Activated CD4-positive, alpha-beta T cell treated with anti-CD3 and anti-CD28 coated beads, Interleukin-2, Interleukin-6, amounts not matched to agents 100 ng/mL and 50 ng/mL, durations not matched to agents 16 hours and 8 hours (primary cell): ENCODE data around the gene HEPN1.
"Not testable (repeated sequence)": the region's sequence is repeated elsewhere in the genome, so short reads cannot be mapped to it uniquely, and the experiment has no call there.

Experiments used
- DNase-seq: peaks from one replicate; pipeline ENCODE4 v3.0.0-alpha.2; 2020

HEPN1 gene

GRCh38 chr11:124944565-124944964, 25.5 kb downstream of the HEPN1 start:
- no peak for DNase-seq

- no peak for DNase-seq
These were observed 26.8 kb downstream of the HEPN1 start for GRCh38 chr11:124945826-124946225.

GRCh38 chr11:124946735-124947141, 27.7 kb downstream of the HEPN1 start:
- DNase-seq: no peak

- peak; percentile 25 for DNase-seq
These were observed 31.7 kb downstream of the HEPN1 start for GRCh38 chr11:124950601-124951330.

GRCh38 chr11:124951341-124951740, 32.3 kb downstream of the HEPN1 start:
- DNase-seq: no peak

- peak; percentile 97 for DNase-seq
These were observed 34.9 kb downstream of the HEPN1 start, which contains the start of gene CCDC15 for GRCh38 chr11:124953753-124954589. Gene CCDC15 (plus strand): TSS chr11:124954202. CDS start chr11:124954733, 531 bp downstream.

GRCh38 chr11:124954590-124954955, 35.5 kb downstream of the HEPN1 start:
- DNase-seq: no peak

GRCh38 chr11:124955035-124955434, 36.0 kb downstream of the HEPN1 start:
- no peak for DNase-seq

GRCh38 chr11:124961972-124962609, 43.0 kb downstream of the HEPN1 start:
- DNase-seq: peak; percentile 69

- not testable (repeated sequence) for DNase-seq
These were observed 49.1 kb downstream of the HEPN1 start for GRCh38 chr11:124968197-124968596.
